Stimulated activated CD8-positive, alpha-beta memory T cell treated with anti-CD3 and anti-CD28 coated beads, Interleukin-12 subunit alpha, Interleukin-12 subunit beta, amount 100 ng/mL, for 24 hours (primary cell): ENCODE data around the gene SETMAR.
"Not testable (repeated sequence)": the region's sequence is repeated elsewhere in the genome, so short reads cannot be mapped to it uniquely, and the experiment has no call there.

Experiments used
- DNase-seq: peaks from one replicate; pipeline ENCODE4 v3.0.0-alpha.2; 2020; ENCODE audit errors: extremely low read depth

SETMAR gene

DNA sequence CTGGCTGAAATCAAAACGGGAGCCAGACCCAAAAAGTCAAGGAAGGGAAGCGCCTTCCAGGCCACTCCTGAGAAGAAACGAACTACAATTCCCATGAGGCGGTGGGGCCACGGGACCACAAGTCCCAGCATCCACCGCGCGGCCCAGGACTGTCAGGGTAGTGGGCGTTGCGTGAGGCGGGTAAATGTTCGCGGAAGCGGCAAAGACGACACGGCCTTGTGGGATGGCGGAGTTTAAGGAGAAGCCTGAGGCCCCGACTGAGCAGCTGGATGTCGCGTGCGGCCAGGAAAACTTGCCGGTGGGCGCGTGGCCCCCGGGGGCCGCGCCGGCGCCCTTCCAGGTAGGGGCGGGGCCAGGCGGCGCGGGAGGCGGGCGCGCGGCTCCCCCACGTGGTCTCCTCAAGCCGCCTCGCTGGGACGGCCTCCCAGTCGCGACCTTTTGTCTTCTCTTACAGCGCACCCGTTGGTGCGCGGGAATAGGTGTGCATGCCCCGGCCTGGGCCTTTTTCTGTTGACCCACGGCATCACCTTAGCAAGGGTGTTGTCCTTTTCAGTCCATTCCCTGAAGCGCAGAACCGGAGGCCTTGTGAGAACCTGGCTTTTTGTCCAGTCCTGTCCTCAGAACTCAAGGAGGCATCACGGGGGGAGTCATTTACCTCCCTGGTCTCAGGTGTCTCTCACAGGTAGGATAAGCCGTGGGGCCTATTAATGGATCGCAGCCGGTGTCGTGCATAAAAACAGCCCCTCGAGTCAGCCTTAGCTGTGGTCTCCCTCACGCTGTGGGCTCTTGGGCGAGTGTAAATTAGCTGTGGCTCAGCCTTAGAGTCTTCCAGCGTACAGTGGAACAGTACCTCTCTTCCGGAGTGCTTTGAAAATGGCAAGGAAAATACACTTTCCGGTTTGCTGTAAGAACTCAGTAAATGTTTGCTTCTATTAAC lies at the start of gene SETMAR:
Gene SETMAR (plus strand): TSS at position 183 of the 937 bp plus-strand sequence. CDS start 2 bp downstream, at position 185.
- DNase-seq = peak; percentile 66

DNA sequence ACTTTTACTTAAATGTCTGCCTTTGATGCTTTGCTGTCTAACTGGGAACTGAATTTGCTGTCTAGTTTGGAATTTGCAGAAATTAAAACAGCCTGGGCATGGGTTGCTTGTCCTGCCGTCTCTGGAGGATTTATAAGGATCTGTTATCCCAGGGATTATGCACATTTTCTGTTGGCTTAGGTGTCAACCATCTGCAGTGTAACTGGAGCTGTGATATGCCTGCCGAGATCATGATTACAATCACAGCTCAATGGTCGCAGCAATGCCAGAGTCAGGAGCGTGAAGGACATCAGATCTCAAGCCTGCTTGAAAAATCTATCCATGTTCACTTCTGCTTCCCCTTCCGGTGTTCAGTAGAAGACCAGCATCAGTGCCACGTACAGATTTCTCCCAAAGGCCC lies 41.8 kb upstream of the SETMAR start:
- DNase-seq = no peak

DNA sequence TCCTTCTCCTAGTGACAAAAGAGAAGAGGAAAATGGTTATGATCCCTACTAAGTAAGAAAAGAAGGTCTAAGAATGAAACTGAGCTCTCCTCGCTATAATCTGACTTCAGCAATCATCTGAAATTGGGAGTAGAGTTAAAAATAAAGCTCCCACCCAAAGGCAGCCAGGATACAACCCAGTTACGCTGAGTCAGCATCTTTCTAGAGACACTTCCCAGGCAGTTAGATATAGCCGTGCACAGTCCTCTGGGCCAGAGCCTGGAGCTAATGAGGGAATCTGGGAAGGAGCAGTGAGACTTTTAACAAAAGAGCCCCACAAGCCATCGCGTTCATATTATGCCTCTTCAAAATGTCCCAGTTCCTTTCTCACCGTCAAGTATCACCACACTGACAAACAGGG lies 39.1 kb upstream of the SETMAR start:
- no peak for DNase-seq

DNA sequence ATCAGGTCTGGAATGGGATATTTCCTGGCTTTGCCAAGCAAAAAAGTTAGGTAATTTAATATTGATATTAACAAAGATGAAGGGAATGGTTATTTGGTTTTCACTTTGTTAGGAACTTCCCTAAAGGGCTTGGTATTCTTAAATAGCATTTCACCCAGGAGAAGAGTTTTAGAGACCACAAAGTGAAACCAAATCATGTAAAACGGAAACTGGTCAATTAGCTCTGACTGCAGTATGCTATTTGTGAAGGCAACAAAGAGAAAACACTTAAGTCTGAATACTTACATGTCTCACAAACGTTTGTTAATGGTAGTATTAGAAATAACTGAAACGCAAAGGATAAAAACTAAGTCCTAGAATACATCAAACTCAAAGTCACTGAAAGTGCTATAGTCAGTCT lies 32.4 kb upstream of the SETMAR start:
- DNase-seq = no peak

DNA sequence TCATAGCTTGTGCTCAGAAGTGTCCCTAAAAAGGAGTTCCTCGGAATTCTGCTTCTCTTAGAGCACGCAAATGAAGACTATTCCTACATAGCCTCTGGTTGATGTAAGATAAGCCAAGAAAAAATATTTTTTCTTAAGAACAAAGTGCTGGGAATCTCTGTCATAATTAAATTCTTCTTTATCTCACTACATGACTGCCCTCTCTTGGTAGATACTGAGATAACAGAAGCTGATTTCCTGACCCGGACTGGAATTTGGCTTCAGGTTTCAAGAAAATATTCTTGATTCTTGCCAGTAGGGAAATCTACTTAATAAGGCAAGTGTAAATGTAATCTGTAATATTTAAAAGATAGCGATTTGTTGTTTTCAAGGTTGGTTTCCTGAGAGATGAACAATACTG lies 31.3 kb upstream of the SETMAR start:
- no peak for DNase-seq

GRCh38 chr3:4279516-4280105 lies 23.6 kb upstream of the SETMAR start:
- no peak for DNase-seq

- no peak for DNase-seq
These were observed 21.2 kb upstream of the SETMAR start for GRCh38 chr3:4281991-4282390.

GRCh38 chr3:4284865-4285264 lies 18.3 kb upstream of the SETMAR start:
- DNase-seq = no peak

GRCh38 chr3:4289044-4289443 lies 14.1 kb upstream of the SETMAR start:
- no peak for DNase-seq

- no peak for DNase-seq
These were observed 12.8 kb upstream of the SETMAR start for GRCh38 chr3:4290272-4290893.

GRCh38 chr3:4292301-4292700 lies 10.9 kb upstream of the SETMAR start:
- no peak for DNase-seq

DNA sequence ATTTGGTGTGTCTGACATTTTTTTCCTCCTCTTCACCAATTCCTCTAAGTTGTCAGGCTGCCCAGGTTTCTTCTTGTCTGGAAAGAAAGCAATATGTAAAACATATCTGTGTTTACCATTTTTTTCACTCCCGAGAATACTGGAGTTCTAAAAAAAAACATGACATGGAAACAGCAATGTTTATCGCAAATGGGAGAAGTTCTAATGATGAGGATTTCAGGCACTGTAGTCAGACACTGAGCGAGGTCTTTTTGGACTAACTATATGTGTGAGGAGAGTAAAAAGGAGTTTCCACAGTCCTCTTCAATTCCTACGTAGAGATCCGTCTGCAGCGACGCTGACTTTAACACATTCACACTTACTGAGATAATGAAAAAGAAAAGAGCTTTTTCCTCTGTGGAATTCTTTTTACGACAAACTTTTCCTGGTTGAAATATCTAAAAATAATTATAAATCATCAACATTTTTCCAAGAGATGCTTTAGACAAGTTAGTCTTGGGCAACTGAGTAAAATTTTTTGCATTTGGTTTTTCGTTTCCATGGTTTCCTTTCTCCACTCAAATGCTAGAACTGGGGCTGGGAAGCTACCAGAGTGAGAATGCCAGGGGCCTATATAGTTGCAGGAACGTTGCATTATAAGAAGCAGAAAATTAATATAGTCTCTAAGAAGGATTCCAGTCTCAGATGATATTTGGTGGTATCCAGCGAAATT lies 8.4 kb upstream of the SETMAR start:
- DNase-seq = no peak

- not testable (repeated sequence) for DNase-seq
These were observed 6.7 kb upstream of the SETMAR start for GRCh38 chr3:4296454-4296853.

DNA sequence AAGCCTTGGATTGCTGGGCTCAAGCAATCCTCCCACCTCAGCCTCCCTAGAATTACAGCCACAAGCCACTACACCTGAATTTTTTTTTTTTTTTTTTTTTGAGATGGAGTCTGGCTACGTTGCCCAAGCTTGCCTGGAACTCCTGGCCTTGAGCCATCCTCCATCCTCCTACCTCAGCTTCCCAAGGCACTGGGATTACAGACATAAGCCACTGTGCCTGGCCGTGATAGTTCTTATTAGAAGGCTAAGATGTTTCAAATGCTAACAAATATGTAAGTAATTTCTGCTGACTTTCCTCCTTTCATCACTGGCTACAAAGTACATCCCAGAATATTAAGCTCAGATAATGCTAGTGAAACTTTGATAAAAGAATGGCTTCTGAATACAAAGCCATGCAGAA lies 5.7 kb upstream of the SETMAR start:
- DNase-seq = no peak

DNA sequence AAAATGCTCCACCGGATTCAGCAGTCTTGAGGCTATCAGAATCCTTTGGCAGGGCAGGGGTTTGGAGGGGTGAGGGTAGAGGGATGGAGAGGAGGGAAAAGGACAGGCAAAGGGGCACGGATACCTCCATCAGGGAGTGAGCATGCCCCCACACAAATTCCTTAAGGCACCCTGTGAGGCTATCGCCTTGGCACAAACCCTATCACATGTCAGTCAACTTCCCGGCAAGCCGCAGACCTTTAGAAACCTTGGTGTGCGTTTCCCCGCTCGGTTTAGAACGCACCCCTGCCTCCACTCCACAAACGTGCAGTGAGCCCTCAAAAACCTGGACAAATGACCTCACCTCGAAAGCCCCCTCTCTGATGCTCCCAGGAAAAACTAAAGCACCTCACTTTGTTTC lies 422 bp upstream of the SETMAR start:
- no peak for DNase-seq

DNA sequence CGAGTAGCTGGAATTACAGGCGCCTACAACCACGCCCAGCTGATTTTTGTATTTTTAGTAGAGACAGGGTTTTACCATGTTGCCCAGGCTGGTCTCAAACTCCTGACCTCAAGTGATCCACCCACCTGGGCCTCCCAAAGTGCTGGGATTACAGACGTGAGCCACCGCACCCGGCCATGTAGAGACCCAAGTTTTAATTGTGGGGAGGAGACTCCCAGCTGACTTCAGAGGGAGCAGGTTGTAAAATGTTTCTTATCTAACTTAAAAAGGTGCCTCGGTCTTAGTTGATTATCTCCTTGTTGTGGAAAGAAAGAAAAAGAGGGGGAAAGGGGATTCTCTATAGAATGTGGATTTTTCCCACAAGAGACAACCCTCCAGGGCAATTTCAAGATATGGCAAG lies 2.0 kb downstream of the SETMAR start:
- DNase-seq = not testable (repeated sequence)

DNA sequence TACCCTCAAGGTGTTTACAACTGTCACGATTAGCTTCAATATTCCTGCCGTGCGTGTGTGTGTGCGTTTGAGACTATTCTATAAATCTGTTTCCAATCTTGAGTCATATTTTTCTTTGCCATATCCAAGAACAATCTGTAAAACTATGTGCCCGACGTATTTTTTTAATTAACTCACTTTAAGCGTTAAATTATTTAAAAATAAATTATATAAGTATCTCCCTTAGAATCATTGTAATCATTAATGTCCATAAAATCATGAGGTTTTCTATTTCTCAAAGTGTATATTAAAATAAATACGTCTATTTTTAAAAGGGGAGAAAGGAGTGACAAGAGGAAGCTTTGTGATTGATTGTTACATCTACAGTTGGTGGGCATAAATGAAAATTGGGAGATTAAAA lies 2.9 kb downstream of the SETMAR start:
- no peak for DNase-seq

DNA sequence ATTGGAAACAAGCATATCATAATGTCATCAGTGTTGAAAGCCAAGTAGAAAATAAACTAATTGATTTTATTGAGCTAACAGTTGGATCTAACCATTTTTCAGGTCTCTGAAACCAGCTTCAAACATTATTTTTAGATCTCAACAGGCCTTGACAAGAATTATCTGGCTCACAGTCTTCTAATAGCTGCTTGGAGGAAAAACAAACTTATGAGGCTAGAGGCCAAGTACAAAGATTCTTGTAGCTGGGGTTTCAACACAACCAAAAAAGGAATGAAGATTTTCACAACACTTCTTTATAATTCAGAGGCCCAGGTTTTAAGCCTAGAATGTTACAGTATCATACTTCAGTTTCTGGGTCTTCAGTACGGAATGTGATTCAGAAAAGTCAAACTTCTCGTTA lies 3.7 kb downstream of the SETMAR start:
- DNase-seq = no peak

DNA sequence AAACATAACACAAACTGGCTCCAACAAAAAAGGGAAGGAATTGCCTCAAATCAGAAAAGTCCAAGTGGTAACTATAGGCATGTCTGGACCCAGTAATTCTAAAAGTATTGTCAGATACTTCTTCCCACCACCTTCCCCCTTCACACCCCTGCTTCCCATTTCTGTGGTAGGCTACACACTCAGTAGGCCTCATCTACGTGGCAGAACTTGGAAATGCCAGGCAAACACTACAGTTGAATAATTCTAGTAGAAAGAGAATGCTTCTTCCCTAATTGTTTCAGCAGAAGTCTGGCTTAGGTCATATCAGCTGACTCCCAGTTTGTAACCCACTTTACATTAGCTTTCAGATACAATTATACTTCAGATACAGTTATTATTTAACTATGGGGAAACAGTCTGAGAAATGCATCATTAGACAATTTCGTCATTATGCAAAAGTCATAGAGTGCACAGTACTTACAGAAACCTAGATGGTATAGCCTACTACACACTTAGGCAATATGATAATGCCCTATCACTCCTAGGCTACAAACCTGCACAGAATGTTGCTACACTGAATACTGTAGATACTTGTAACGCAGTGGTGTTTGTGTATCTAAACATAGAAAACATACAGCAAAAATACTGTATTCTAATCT lies 6.4 kb downstream of the SETMAR start:
- no peak for DNase-seq

DNA sequence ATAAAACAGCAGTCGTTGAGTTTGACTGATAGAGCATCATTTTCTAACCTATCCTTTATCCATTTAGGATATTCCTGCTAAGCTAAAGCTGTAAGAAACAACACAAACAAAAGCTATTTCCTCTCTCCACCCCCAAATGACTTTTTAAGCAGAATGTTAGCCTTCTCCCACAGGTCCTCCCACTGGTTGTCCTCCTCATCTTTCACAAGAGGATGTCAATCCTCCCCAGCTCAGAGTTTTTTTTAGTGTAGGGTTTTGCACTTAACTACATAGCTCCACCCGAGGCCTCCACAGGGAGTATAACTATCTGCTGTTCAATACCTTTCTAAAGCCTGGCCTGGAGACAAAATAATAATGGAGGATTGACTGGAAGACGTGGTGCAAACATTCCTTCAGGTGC lies 7.8 kb downstream of the SETMAR start:
- no peak for DNase-seq

DNA sequence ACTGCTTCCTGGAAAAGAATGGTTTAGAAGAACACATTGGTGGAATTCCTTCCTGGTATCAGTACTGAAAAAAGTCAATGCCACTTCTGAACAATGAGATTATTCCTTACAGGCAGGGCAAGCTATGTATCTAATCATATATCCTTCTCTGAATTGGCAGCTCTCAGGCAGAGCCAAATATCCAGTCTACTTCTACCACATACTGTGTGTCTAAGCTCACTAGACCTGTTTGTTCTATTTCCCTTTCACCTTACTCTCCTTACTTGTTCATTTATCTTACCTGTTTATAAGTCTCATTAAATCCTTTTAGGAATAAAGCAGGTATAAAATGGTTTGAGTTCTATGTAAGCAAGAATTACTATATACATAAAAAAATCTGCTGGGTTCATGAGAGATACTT lies 8.3 kb downstream of the SETMAR start:
- DNase-seq = no peak
